ENCODE measurements around the gene KRTAP12-1.
A peak's percentile ranks its signal among the peaks of the same experiment; 100 is the strongest.

KRTAP12-1 gene, protein sequence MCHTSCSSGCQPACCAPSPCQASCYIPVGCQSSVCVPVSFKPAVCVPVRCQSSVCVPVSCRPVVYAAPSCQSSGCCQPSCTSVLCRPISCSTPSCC

DNA sequence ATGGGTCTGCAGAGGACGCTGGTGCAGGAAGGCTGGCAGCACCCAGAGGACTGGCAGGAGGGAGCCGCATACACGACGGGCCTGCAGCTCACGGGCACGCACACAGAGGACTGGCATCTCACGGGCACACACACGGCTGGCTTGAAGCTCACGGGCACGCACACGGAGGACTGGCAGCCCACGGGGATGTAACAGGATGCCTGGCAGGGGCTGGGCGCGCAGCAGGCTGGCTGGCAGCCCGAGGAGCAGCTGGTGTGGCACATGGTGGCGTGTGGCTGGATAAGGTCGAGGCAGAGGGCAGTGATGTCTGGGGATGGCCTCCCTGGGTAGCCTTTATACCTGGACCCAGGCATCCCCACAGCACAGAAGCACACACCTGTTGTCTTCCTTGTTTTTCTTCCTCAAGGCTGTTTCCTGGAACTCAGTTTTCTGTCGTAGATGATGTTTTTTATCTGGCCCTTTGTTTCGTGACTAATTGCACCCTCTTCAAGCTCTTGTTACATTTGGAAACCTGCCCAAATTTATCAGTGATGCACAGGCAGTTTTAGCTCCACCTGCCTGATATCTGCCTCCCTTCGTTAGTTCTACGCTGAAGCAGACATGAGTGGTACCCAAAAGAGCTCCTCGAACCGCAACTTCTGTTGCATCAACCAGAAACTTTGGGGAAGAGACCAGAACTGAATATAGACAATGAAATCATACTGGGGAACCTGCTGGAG, at the start of gene KRTAP12-1:
TSS of gene KRTAP12-1 (minus strand) at position 303 of the 719 bp plus-strand sequence. CDS start at position 263, 40 bp downstream.
- peak; percentile 98 for DNase-seq

DNA sequence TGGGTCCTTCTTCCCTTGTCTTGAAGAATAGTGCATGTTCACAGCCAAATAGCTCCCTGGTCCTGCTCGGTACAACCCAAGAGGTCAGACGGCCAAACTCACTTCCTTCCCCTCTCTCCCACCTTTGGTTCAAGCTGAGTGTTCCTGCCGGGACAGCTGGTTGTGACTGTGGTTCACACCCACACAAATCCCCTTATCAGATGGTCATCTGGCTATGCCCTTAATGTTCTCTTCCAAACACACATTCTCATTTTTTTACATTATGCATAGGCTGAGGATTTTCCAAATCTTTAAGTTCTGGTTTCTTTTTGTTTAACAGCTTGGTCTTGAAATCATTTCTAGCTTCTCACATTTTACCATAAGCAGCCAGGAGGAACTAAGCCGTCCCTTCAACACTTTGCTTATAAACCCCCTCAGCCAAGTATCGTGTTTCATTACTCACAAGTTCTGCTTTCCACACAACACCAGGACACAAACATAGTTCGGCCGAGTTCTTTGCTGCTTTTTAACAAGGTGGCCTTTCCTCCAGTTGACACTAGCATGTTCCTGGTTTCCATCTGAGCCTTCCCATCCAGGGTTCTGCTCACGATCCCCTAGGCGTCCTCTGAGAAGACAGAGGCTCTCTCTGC, 49.1 kb upstream of the KRTAP12-1 start:
- DNase-seq = no peak

DNA sequence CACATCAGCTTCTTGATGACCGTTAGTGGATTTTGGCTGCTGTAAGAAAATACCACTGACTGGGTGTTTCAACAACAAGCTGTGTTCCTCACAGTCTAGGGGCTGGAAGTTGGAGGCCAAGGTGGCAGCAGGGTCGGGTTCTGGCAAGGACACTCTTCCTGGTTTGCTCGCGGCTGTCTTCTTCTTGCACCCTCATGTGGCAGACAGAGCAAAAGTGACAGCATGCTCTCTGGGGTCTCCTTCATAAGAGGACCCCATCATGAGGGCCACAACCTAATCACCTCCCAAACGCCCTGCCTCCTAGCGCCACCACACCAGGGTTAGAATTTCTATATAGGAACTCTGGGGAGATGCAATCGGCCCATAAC, 48.0 kb upstream of the KRTAP12-1 start:
- no peak for DNase-seq

DNA sequence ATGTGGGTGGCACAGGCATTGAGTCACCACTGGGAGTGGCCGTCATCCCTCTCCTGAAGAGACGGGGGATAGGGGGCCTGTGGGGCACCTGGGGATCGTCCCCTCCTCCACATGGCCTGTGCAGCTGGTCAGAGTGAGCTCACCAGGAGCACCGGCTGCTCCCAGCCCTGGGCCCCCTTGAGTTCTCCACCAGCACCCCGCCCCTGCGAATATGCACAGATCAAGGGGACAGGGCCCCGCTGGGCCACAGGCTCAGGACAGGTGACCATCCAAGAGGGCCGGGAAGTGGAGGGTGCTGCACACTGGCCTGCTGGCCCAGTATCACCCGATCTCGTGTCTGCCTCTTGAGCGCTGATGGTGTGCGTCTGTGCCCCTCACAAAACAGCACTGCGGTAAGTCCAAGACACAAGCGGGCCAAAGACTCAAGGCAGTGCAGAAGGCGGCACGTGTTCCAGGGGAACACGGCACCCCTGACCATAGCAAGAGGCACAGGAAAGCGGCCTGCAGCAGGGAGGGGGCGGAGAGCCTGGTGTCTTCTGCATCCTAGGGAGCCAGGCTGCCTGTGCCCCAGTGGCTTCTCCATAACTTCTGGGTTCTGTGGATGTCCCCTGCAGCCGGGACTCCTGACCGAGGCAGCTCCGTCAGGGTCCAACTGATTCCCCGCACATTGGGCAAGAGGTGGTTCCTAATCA, 47.5 kb upstream of the KRTAP12-1 start:
- no peak for DNase-seq

DNA sequence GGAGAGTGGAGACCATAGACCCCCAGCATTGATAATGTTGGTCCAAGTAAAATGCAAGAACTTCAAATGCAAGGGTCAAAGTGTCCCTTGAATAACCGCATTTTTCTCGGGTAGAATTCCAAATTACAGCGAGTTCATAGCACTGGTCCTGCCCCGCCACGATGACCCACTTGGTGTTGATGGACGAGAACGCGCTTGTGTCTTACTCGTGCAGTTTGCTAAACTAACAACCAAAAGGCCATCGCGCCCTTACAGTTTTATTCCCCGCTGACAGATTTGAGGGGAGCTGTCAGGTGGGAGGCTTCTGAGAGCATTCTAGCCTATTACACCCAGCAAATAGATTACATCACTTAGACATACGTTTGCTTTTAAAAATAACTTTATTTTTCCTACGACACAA, 46.8 kb upstream of the KRTAP12-1 start:
- DNase-seq = no peak

DNA sequence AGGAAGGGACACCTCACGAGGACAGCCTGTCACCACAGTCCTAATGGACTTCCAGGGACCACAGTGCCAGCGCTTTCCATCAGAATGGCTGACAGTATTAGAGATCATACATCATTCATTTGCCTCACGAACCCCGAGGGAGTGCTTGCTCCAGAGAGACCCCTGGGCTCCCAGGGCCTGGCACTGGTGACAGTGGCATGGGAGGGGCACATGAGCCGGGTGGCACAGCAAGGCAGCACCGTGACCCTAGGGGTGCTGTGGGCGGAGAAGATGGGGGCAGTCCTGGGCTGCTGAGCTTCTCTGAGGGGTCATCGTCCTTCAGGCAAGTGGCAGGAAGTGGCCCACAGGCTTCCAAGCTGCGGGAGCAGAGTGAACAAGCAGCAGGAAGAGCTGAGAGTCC, 45.8 kb upstream of the KRTAP12-1 start:
- no peak for DNase-seq

DNA sequence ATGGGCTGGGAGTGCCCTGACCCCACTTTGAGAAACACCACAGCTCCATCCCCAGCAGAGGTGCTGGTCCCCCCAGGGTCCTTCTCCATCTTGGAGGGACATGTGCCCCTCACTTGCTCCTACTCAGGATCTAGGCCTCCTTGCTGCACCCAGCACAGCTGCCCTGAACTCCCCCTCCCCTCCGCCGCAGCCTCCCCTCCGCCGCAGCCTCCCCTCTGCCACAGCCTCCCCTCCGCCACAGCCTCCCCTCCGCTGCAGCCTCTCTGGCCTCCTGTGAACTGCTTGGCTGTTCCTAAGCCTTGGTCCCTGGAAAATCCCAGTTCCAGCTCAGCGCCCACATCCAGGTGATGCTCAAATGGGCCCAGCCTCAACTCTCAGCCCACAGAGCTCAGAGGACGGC, 45.4 kb upstream of the KRTAP12-1 start:
- no peak for DNase-seq

DNA sequence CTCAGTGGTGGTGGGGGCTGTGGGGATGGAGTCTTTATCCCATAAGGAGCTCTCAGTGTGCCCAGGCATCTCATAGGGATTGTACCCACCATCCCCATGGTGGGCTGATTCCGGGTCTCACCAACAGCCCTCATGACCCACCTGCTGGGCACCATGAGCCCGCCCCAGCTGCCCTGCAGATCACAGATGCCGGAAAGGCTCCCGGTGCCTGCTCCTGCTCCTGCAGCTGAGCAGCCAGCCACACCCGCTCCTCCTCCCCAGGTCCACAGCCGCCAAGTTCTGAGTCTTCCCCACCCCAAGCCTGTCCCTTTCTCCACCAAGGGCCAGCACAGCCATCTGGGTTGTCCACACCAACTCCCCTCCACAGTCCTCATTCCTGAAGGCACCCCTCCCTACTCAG, 44.9 kb upstream of the KRTAP12-1 start:
- peak; percentile 29 for DNase-seq

DNA sequence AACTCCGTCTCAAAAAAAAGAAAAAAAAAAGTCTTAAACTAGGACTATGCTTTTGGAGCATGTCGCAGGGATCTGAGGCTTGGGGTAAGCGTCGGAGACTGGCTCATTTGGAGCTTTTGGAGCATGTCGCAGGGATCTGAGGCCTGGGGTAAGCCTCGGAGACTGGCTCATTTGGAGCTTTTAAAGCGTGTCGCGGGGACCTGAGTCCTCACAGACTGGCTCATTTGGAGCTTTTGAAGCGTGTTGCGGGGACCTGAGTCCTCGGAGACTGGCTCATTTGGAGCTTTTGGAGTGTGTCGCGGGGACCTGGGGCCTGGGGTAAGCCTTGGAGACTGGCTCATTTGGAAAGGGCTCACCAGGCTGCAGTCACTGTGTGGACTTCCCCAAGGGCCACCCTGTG, 43.0 kb upstream of the KRTAP12-1 start:
- DNase-seq = no peak

DNA sequence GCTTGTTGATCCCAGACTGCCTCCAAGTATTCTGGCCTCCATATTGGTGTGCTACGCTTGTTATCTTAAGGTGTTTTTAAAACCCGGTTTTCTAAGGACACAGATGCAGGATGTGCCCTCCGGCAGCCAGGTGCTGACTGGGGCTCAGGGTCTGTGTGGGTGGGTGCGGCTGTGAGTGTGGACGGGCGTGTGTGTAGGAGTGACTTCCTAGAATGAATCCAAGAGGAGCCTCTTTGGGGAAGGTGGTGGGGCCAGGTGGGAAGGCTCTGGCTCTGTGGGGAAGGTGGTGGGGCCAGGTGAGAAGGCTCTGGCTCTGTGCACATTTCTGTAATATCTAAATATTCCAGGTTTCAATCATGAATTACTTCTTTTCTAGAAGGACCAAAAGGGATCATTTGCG, 42.2 kb upstream of the KRTAP12-1 start:
- DNase-seq = peak; percentile 28

DNA sequence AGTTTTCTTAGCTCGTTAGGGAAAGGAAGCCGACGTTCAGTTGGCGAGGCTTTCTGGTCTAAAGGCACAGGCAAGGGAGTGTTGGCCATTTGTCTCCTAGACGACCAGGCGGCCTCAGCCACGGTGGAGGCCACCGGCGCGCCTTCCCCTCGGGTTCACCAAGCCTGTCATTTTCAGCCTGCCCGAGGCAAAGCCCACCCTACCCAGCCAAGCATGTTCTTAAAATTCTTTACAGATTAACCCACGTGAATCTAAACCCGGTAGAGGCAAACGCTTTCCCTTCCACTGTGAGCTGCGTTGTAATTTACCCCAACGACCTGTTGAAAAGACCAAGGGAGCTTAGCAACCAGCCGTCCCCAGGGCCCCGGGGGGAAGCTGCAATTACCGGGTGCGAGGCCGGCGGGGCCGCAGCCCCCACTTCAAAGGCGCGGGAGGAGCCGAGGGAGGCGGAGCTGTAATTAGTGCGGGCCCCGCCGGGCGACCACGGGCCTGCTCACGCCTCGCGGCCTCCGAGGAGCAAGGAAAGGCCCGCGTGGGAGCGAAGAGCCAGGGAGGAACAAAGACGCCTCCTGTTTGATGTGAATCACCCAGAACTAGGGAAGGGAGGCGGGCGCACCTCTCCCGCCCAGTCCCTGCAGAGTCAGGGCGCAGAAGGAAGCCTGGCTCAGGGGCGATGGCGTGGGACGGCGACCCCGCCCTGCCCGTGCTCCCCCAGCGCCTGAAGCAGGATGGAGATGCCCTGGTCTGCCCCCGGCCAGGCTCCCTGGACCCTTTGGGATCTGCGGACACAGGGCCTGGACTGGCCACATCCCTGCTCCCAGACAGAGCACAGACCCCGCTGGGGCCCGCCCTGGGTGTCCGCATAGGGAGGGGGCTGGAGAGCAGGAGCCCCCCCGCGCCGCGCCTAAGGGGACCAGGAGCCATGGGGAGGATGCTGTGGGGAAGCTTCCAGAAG, 41.5 kb upstream of the KRTAP12-1 start:
- peak; percentile 98 for DNase-seq

DNA sequence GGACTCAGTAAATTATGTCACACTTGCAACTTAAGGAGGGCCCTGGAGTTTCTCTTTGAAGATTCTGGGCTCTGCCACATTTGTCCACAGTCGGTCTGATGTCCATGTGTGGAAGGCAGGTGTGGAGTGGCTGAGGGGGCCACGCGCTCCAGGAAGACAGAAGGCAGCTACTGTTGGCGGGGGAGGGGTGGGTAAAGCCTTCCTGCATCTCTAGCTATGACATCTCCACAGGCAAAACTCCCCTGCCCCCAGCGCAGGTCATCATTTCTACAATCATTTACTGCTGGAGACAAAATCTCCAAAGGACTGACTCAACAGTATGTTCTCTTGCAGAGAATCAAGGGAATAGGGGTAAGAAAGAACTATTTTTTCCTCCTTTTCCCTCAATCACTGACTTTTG, 40.8 kb upstream of the KRTAP12-1 start:
- peak; percentile 81 for DNase-seq

DNA sequence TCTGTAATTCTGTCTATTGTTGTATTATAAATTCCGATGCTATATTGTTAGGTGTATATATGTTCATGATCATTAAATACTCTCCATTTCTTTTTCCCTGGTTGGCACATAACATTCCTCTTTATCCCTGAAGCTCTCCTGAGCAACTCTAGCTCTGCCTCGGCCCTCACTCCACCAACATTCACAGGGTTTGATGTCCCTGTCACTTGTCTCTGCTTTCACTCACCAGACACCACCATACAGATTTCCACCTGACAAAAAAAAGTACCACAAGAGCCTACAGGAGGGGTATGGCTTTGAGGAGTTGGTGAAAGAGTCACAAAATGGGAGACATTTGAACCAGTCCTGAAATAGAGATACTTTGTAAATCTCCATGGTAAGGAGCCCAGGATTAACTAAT, 38.2 kb upstream of the KRTAP12-1 start:
- DNase-seq = no peak

DNA sequence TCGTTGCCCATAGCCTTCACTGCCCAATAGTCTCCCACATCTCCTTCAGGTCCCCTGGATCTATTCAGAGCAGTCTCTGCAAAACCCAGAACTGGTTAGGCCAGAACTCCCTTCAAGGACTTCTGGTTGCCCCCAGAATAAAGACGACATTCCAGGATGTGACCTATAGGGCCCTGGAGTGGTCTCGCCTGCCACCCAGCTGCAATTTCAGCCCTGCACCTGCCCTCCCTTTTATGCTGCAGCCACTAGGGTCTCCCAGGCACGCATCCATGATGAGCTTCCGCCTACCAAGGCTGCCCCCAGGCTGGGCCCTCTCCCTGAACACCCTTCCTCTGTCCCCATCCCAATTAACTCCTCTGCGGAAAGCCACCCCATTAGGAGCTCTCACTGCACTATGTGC, 36.6 kb upstream of the KRTAP12-1 start:
- no peak for DNase-seq

DNA sequence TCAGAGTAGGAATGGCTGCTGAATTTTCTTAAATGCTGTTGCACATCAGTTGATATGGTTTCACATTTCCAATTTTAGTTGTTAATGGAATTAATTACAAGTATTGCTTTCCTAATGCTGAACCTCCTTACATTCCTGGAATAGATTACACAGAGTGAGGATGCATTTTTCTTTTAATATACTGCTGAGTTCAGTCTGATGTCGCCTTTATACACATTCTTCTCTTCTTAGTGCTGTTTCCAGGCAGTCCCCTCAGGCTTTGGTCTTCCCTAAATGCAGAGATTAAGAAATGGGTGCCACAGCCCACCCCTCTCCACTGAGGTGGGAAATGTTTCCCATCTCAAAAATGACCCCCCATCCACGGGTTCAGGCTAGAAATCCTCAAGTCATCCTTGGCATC, 36.1 kb upstream of the KRTAP12-1 start:
- DNase-seq = no peak

DNA sequence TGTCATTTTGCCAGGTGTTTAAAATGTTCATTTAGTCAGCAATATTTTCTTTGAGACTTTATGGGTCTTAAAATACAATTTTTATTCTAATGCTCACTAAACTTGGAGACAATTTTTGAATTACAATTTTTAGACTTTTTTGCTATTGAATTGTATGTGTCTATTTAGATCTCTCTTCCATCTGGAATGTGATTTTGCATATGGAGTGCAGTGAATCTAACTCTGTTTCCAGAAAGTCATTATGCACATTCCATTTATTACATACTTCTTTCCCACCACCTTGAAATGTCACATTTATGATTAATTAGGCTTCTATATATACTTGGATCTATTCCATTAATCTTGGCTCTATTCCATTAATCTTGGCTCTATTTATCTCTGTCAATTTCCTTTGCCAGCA, 35.0 kb upstream of the KRTAP12-1 start:
- DNase-seq = peak; percentile 23

DNA sequence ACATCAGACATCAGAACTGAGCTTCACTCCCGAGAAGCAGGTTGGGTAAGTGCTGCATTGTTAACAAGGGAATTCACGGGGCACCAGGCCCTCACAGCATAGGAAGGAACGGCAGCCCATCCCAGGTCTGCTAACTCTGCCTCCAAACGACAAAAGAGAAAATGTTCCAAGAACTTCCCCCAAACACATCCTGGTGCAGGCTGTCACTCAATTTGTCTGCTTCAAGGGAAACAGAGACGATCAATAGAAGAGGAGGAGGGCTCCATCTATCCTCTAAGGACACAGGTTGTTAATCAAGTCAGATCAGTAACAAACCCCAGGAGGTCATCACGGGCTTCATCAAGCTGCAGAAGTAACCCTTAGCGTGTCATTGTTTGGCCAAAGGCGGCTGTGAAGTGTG, 32.9 kb upstream of the KRTAP12-1 start:
- DNase-seq = no peak

DNA sequence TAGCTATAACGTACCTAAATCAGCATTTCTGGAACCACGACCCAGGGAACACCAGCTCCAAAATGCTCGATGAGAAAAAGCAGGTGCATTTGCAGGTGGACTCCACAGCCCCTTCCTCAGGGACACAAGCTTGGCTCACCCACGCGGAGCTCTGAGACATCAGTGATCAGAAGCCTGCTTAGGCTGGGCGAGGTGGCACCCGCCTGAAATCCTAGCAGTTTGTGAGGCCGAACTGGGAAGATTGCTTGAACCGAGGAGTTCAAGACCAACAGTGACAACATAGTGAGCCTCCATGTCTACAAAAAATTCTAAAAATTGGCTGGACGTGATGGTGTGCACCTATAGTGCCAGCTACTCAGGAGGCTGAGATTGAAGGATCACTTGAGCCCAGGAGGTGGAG, 31.9 kb upstream of the KRTAP12-1 start:
- DNase-seq = no peak

DNA sequence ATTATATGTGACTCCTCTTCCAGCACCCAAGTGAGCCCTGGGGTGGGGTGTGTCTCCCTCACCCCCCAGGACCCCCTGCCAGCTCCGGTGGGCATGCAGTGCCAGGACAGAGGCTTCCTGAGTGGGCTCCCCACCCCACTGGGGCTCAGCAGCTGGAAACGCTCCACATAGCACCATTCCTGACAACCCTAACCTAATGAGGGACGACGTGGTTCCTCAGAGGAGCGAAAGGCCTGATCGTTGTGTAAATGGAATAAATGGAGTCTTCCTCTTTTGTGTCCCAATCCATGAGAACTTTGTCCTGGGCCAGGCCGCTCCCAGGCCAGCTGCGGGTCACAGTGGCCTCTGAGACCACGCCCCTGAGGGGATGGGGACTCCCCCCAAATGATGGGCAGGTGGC, 31.2 kb upstream of the KRTAP12-1 start:
- DNase-seq = no peak

DNA sequence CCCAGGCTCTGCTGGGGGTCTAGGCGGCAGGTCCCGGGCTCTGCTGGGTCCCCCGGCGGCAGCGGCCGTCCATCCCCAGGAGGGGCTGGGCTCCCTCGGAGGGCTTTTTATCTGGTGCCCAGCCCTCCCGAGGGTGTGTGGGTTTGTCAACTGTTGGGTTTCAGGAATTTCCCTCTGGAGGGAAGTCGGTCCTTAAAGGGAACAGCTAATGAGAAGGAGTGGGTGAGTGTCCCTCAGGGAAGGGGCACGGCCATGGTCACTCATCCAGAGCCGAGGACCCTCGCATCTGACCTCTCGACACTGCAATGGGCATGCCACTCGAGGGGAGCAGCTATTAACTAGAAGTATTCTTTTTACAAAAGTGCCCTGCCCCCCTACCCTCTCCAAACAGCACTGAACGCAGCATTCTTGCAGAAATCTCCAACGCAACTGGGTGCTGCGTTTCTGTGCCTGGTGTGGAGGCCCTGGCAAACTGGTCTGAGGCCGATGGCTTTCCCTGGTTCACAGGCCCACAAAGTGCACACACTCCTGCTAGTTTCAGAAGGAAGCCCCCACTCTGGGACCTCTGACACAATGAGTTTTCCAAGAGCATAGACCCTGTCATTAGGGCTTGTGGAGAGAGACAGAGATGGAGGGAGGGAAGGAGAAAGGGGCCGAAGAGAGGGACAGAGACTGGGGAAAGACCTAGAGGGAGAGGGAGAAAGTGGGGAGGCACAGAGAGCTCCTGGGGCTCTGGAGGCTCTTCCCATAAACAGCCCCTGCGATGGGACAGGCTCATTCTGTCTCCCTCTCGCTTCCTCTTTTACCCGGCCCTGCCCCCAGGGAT, 30.5 kb upstream of the KRTAP12-1 start:
- DNase-seq = no peak

DNA sequence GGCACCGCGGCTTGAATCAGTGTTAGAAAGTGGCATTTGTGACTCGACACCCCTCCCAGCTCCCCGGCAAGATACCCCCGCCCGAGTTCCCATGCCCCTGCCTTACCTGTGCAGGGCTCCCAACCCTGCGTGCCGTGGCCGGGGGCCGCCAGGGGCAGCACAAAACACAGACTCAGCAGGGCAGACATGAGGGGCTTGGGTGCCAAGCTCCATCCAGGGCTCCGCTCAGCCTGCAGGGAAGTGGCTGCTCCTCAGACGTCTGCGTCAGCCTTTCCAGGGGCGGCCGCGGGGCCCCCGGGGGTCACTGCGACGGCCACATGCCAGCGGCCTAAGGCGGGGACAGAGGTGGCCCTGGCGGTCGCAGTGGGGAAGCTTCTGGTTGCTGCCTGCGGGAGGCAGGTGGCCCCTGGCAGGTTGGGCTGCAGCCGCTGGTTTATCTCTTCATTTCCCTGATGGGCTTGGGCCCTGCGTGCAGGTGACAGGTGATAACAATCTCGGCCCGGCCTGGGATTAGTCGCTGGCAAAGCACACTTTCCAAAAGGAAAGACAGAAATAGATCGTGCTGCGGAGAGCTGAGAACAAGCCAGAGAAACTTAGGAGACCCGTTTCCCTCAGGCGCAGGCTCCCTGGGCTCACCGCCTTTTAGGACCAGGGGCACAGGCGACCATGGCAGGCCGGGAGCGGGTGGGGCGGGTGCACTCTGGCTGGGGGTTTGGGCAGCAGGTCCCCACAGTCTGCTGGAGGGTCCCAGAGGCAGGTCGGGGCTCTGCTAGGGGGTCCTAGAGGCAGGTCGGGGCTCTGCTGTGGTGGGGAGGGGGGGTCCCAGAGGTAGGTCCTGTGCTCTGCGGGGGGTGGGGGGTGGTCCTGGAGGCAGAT, 29.6 kb upstream of the KRTAP12-1 start, which contains the start of gene TSPEAR:
TSS of gene TSPEAR (minus strand) at position 246 of the 876 bp plus-strand sequence. CDS start at position 188, 58 bp downstream.
- peak; percentile 85 for DNase-seq

All from NCI-H69 (cell line).